Right atrium auricular region (tissue), 2 donors: ENCODE data around the gene RUFY1. TPM values are rescaled to one million over a fixed set of nuclear protein-coding genes. Genes with fewer than 3 reads are reported as not detected.
A peak's percentile ranks its signal among the peaks of the same experiment; 100 is the strongest.

Experiments used
- DNase-seq: peaks from one replicate; pipeline ENCODE4 v3.0.0-alpha.2; 2019; ENCODE audit warnings: low spot score
- H3K27ac ChIP-seq, 2 donors: fragments of 200-600 bp; sonication (generic); 1 replicate in 1 of 2; 2 replicates in 1 of 2; pipeline ENCODE4 v1.5.1; 2016 to 2019
- H3K27me3 ChIP-seq, 2 donors: fragments of 200-600 bp; sonication (generic); one replicate each; pipeline versions ENCODE4 v1.5.1 to v1.6.0; 2017 to 2019
- H3K36me3 ChIP-seq: fragments of 200-600 bp; sonication (generic); one replicate; pipeline ENCODE4 v1.5.1; 2016
- H3K4me1 ChIP-seq, 2 donors: fragments of 200-600 bp; sonication (generic); one replicate each; pipeline versions ENCODE4 v1.5.1 to v1.6.0; 2017 to 2019
- H3K4me3 ChIP-seq, 2 donors: fragments of 200-600 bp; sonication (generic); 1 replicate in 1 of 2; 2 replicates in 1 of 2; pipeline ENCODE4 v1.5.1; 2017 to 2019; ENCODE audit warnings: mild to moderate bottlenecking in 1 of 2, moderate library complexity in 1 of 2
- H3K9me3 ChIP-seq, 2 donors: fragments of 200-600 bp; sonication (generic); one replicate each; pipeline ENCODE4 v1.5.1; 2019
- total RNA-seq, 2 donors: library from RNA; depleted of rRNA; stranded (reverse); fragments of >200 nt; gene quantifications; one replicate each; pipeline ENCODE4 v1.1.0, GENCODE V29; 2016
- TF ChIP-seq, protein P1 (sequence below), 2 donors: fragments of 200-600 bp; sonication (generic); IDR thresholded peaks; one replicate each; pipeline ENCODE4 v1.5.1; 2019; ENCODE audit warnings: antibody characterized with exemption in 2 of 2

Gene RUFY1
- total RNA-seq, 2 donors from 2014 or later = 19.5 to 25.4 TPM

DNA sequence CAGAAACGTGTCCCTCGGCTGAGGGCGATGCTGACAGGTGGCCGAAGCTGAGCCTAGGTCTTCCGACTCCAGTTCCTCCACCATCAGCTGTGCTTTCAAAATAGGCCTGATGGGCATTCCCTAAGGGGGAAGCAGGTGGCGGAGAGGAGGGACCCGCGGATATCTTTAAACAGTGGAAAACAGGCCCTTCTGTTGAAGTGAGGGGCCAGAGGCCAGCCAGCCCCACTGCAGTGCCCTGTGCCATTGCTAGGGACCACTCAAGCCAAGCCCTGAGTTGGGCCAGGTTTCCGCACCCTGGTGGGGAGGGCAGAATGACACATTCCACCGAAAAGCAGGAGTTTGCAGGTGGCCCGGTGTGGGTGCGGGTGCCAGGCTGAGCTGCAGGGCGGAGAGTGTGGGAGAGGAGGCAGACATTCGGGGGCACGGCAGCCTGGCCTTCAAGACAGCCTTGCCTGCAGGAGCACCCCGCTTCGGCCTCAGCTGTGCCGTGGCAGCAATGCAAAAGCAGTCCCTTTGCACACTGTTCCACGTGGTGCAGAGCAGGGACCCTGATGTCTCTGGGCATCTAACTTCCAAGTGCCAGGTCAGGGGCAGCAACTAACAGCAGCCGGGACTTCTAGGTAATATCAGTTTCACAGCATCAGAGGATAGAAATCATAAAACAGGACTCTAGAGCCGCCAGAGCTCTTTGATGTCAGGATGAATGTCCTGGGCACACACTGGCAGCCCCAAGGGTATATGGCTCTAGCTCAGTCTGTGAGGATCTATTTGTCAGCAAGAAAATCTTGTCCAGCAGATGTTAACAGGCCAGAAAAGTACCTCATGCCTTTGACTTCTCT lies 55.9 kb downstream of the RUFY1 start:
- no peak overlapping the region for H3K27ac ChIP-seq
- peaks cover 0 to 35% of the 10 kb centered on the region in 2 donors for H3K4me1 ChIP-seq
- DNase-seq = no peak
- peaks cover 68% of the 10 kb centered on the region for H3K36me3 ChIP-seq
- TF ChIP-seq, protein P1, sequence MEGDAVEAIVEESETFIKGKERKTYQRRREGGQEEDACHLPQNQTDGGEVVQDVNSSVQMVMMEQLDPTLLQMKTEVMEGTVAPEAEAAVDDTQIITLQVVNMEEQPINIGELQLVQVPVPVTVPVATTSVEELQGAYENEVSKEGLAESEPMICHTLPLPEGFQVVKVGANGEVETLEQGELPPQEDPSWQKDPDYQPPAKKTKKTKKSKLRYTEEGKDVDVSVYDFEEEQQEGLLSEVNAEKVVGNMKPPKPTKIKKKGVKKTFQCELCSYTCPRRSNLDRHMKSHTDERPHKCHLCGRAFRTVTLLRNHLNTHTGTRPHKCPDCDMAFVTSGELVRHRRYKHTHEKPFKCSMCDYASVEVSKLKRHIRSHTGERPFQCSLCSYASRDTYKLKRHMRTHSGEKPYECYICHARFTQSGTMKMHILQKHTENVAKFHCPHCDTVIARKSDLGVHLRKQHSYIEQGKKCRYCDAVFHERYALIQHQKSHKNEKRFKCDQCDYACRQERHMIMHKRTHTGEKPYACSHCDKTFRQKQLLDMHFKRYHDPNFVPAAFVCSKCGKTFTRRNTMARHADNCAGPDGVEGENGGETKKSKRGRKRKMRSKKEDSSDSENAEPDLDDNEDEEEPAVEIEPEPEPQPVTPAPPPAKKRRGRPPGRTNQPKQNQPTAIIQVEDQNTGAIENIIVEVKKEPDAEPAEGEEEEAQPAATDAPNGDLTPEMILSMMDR (IDR thresholded peaks at IDR 0.05) = no peak
- no peaks in the 10 kb centered on the region for H3K27me3 ChIP-seq
- no peaks in the 10 kb centered on the region for H3K9me3 ChIP-seq
- H3K4me3 ChIP-seq = no peak overlapping the region

DNA sequence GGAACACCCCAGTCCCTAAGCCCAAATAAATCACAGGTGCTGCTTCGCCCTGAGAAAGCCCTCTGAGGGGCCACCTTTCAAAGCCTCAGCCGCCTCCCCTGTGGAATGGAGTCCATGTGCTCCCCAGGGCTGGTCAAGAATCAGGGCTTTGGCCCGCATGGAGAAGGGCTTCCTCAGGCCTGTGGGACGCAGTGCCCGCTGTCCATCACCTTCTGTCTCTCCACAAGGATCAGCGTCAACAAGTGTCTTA lies 56.5 kb downstream of the RUFY1 start:
- TF ChIP-seq, protein P1 (IDR thresholded peaks at IDR 0.05) = no peak
- no peak for DNase-seq
- H3K36me3 ChIP-seq = peaks cover 71% of the 10 kb centered on the region
- H3K27ac ChIP-seq = peak overlapping the region; percentile 18 to 37
- no peaks in the 10 kb centered on the region for H3K9me3 ChIP-seq
- H3K4me1 ChIP-seq = peaks cover 0 to 40% of the 10 kb centered on the region in 2 donors
- H3K27me3 ChIP-seq = no peaks in the 10 kb centered on the region
- H3K4me3 ChIP-seq = no peak overlapping the region

DNA sequence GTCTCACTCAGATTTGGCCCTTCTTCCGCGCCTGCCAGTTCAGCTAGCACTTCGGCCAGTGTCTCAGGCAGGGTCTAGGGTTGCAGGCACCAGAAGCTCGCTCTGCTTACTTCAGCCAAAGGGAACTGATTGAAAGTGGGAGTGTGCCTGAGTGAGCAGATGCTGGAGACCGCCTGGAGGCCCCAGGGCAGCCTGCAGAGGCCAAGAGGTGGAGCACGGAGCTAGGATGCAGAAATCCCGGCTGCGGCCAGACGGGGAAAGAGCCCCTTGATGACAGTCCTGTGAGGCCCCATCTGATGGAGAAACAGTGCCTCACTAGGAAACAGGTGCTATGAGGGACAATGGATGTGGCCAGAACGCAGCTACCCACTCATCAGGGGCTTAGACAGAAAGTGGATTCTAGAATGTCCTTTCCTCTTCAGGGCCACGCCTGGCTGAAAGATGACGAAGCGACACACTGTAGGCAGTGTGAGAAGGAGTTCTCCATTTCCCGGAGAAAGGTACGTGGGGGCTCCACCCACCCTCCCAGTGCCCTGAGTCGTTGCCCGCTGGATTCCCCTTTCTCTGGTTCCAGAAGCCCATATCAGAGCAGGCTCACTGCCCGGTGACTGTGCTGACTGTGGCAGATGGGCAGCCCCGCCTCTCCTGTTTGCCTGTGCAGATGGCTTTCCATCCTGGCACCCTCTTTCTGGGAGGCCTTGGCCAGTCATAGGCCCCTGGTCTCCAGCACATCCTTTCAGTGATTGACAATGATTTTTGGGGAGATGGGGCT lies 57.0 kb downstream of the RUFY1 start:
- no peak for DNase-seq
- Histone ChIP-seq H3K27ac (peak overlapping the region; percentile 18 to 37), H3K27me3 (no peaks in the 10 kb centered on the region), H3K36me3 (peaks cover 69% of the 10 kb centered on the region), H3K4me3 (no peak overlapping the region), H3K4me1 (peaks cover 0 to 42% of the 10 kb centered on the region in 2 donors), H3K9me3 (no peaks in the 10 kb centered on the region)
- TF ChIP-seq, protein P1 (IDR thresholded peaks at IDR 0.05) = no peak

DNA sequence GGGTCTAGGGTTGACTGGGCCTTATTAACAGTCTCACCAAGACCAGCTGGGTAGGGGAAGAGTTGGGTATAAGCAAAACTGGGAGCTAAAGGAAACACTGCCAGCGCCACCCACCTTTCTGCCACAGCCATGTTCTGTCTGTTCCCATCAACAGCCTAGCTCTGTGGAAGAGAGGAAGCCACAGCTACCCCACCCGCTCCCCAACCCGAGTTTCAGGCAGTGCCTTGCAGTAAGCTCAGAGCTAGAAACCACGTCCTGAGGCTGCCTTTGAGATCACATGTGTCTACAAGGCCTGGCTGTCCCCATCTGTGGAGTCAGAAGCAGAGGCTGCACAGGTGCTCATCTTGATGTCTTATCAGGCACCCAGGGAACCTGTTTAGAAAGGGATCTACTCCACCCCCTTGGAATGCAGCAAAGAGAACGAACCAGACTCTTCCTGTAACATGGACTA lies 57.8 kb downstream of the RUFY1 start:
- TF ChIP-seq, protein P1 (IDR thresholded peaks at IDR 0.05) = no peak
- H3K4me3 ChIP-seq = no peak overlapping the region
- peaks cover 70% of the 10 kb centered on the region for H3K36me3 ChIP-seq
- peak overlapping the region in 1 of 2 donors; percentile 18 for H3K27ac ChIP-seq
- H3K27me3 ChIP-seq = no peaks in the 10 kb centered on the region
- no peak for DNase-seq
- no peaks in the 10 kb centered on the region for H3K9me3 ChIP-seq
- peaks cover 0 to 42% of the 10 kb centered on the region in 2 donors for H3K4me1 ChIP-seq

DNA sequence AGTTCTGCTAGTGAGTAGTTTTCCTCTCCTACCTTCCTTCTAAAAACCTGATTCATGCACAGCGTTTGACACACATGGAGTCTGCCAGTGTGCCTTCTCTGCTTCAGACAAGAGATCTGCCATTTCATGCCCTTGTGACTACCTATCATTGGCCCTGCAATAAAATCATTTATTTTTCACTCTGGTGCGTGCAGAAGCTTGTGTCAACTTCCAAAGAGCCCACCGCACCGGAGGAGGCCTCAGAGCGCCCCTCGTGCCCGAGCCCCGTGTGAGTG lies 59.4 kb downstream of the RUFY1 start:
- TF ChIP-seq, protein P1 (IDR thresholded peaks at IDR 0.05) = no peak
- peaks cover 75% of the 10 kb centered on the region for H3K36me3 ChIP-seq
- H3K4me3 ChIP-seq = no peak overlapping the region
- H3K27me3 ChIP-seq = no peaks in the 10 kb centered on the region
- DNase-seq = no peak
- H3K27ac ChIP-seq = no peak overlapping the region
- H3K4me1 ChIP-seq = peaks cover 0 to 42% of the 10 kb centered on the region in 2 donors
- H3K9me3 ChIP-seq = no peaks in the 10 kb centered on the region
